Measurements from ENCODE around the gene EDC3.

EDC3 gene

DNA sequence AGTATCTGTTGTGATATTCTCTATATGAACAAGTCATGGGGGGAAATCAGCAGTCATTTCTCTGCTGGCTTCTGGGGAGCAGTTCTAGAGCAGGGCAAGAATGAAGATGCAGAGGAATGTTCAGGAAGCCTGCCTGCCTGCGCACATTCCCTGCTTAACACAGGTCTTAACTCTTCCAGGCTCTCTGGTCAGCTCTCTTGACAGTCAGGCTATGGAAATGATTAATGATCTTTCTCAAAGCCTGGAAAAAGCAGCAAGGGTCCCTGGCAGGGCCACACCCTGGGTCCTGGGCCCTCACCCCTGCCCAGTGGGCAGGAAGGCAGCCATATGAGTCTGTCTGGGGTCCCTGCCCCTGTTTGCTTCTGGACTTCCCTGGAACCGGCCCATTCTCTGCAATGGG, 111.6 kb downstream of the EDC3 start:
- no peak for DNase-seq (ENCODE audit: low read depth in 2 of 2)
